ENCODE results near the gene DCAF11. TPM values are rescaled to one million over a fixed set of nuclear protein-coding genes. Genes with fewer than 3 reads are reported as not detected.

Gene DCAF11
- polyA plus RNA-seq, 3 donors: 45.6 to 56.6 (median 48.8) TPM

GRCh38 chr14:24072881-24073877, 41.4 kb upstream of the DCAF11 start:
- no peak overlapping the region for H3K4me3 Mint-ChIP-seq
- Histone ChIP-seq H3K27ac (ENCODE audit: low read depth in 1 of 2, low read length in 2 of 2) (no peak overlapping the region), H3K79me2 (ENCODE audit: insufficient read depth, low read length) (no peaks in the 10 kb centered on the region), H3K9me3 (replicated peaks in 1 of 2; ENCODE audit: control insufficient read depth in 1 of 2, insufficient read depth in 1 of 2, low read length in 2 of 2) (no peaks in the 10 kb centered on the region), H3K4me3 (replicated peaks in 1 of 3; ENCODE audit: low read depth in 2 of 3, low read length in 3 of 3) (no peak overlapping the region), H3K4me2 (replicated peaks; ENCODE audit: extremely low read depth, low read length, poor library complexity, severe bottlenecking) (no peak overlapping the region), H4K20me1 (ENCODE audit: insufficient read depth, low read length) (no peaks in the 10 kb centered on the region), H2AFZ (ENCODE audit: insufficient read depth, low read depth, low read length, poor library complexity, severe bottlenecking) (no peak overlapping the region), H3K9ac (ENCODE audit: insufficient read depth, low read length, poor library complexity, severe bottlenecking) (no peak overlapping the region), H3K4me1 (ENCODE audit: control insufficient read depth in 1 of 2, insufficient read depth in 2 of 2, low read length in 2 of 2) (no peaks in the 10 kb centered on the region), H3K27me3 (ENCODE audit: control insufficient read depth in 2 of 2, insufficient read depth in 2 of 2, low read length in 2 of 2) (no peaks in the 10 kb centered on the region), H3K36me3 (replicated peaks in 1 of 2; ENCODE audit: control insufficient read depth in 1 of 2, insufficient read depth in 2 of 2, low read length in 2 of 2) (no peaks in the 10 kb centered on the region)
- no peak for DNase-seq
- H3K4me1 Mint-ChIP-seq: peaks cover 15% of the 10 kb centered on the region
- WGBS (ENCODE audit: insufficient coverage): 91% methylated on average over 13 of the region's 26 CpGs
- H3K9me3 Mint-ChIP-seq: no peaks in the 10 kb centered on the region
- H3K27me3 Mint-ChIP-seq (ENCODE audit: low read depth in 3 of 3): peaks cover 5 to 15% (median 15%) of the 10 kb centered on the region in 3 donors
- intact Hi-C loops (cut with micrococcal nuclease): no loop called here
- H3K27ac Mint-ChIP-seq: no peak overlapping the region
- no peak for TF ChIP-seq CTCF (IDR thresholded peaks at IDR 0.05)
- H3K36me3 Mint-ChIP-seq: no peaks in the 10 kb centered on the region

DNA sequence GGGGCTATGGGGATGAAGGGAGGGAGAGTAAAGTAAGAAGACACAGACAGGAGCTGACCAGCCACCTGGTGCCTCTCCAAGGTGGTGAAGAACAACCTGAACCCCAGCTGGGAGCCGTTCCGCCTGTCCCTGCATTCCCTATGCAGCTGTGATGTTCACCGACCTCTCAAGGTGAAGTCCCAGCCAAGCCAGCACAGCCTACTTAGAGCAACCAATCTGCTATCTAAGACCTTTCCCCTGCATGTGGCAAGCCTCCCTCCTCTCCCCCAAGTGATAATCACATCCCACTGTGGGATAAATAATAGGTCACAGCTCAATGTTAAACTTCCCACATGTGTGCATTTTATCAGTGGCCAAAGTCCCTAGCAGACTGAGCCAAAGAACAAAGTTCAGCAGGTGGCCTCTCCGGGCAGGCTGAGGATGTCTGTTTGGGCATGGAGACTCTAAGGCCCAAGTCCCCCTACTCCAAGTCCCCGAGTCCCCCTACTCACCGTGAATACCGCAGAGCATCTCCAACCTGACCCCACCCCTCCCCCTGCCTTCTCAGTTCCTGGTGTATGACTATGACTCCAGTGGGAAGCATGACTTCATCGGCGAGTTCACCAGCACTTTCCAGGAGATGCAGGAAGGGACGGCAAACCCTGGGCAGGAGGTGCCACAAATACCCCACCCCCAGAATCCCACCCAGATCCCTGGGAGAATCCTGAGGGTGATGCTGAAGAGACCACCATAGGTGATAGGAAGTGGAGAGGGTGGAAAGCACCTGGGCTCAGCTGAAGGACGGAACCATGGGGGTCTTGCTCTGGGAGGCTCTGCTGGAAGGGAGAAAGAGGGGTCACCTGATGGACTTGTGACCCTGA, 39.7 kb upstream of the DCAF11 start:
- H3K4me1 Mint-ChIP-seq: peaks cover 15% of the 10 kb centered on the region
- H4K20me1 ChIP-seq (ENCODE audit: insufficient read depth, low read length): no peaks in the 10 kb centered on the region
- H3K4me1 ChIP-seq (ENCODE audit: control insufficient read depth in 1 of 2, insufficient read depth in 2 of 2, low read length in 2 of 2): no peaks in the 10 kb centered on the region
- H2AFZ ChIP-seq (ENCODE audit: insufficient read depth, low read depth, low read length, poor library complexity, severe bottlenecking): no peak overlapping the region
- peaks cover 0 to under 1% of the 10 kb centered on the region in 2 donors for H3K36me3 Mint-ChIP-seq
- intact Hi-C loops (cut with micrococcal nuclease): no loop called here
- no peaks in the 10 kb centered on the region for H3K9me3 ChIP-seq (replicated peaks in 1 of 2; ENCODE audit: control insufficient read depth in 1 of 2, insufficient read depth in 1 of 2, low read length in 2 of 2)
- H3K36me3 ChIP-seq (replicated peaks in 1 of 2; ENCODE audit: control insufficient read depth in 1 of 2, insufficient read depth in 2 of 2, low read length in 2 of 2): no peaks in the 10 kb centered on the region
- no peaks in the 10 kb centered on the region for H3K79me2 ChIP-seq (ENCODE audit: insufficient read depth, low read length)
- H3K27me3 ChIP-seq (ENCODE audit: control insufficient read depth in 2 of 2, insufficient read depth in 2 of 2, low read length in 2 of 2): peaks cover 0 to 6% of the 10 kb centered on the region in 2 donors
- no peak overlapping the region for H3K27ac ChIP-seq (ENCODE audit: low read depth in 1 of 2, low read length in 2 of 2)
- WGBS (ENCODE audit: insufficient coverage): 89% methylated on average over 6 of the region's 11 CpGs
- no peaks in the 10 kb centered on the region for H3K9me3 Mint-ChIP-seq
- no peak overlapping the region for H3K4me2 ChIP-seq (replicated peaks; ENCODE audit: extremely low read depth, low read length, poor library complexity, severe bottlenecking)
- no peak overlapping the region for H3K4me3 ChIP-seq (replicated peaks in 1 of 3; ENCODE audit: low read depth in 2 of 3, low read length in 3 of 3)
- peaks cover 13 to 19% (median 17%) of the 10 kb centered on the region in 3 donors for H3K27me3 Mint-ChIP-seq (ENCODE audit: low read depth in 3 of 3)
- DNase-seq: no peak
- no peak overlapping the region for H3K4me3 Mint-ChIP-seq
- TF ChIP-seq CTCF (IDR thresholded peaks at IDR 0.05): no peak
- no peak overlapping the region for H3K9ac ChIP-seq (ENCODE audit: insufficient read depth, low read length, poor library complexity, severe bottlenecking)
- peak overlapping the region in 1 of 7 donors; percentile 26 for H3K27ac Mint-ChIP-seq
